Dendritic cell treated with granulocyte-macrophage colony-stimulating factor and Interleukin-4, amounts not matched to agents 40 ng/mL and 50 ng/mL, for 4 days (primary cell): ENCODE data around the gene FAM117B.

Experiments used
- H3K27ac Mint-ChIP-seq: one replicate; pipeline ENCODE4 v1.8.0; 2022; ENCODE audit warnings: mild to moderate bottlenecking, mixed read lengths
- H3K27me3 Mint-ChIP-seq: one replicate; pipeline ENCODE4 v1.8.0; 2022; ENCODE audit warnings: mild to moderate bottlenecking, mixed read lengths
- H3K36me3 Mint-ChIP-seq: one replicate; pipeline ENCODE4 v1.8.0; 2022; ENCODE audit warnings: low read depth, mixed read lengths
- H3K4me1 Mint-ChIP-seq: one replicate; pipeline ENCODE4 v1.8.0; 2022; ENCODE audit warnings: low read depth, mixed read lengths
- H3K4me3 Mint-ChIP-seq: one replicate; pipeline ENCODE4 v1.8.0; 2022; ENCODE audit warnings: mild to moderate bottlenecking, moderate library complexity, mixed read lengths
- H3K9me3 Mint-ChIP-seq: one replicate; pipeline ENCODE4 v1.8.0; 2022; ENCODE audit warnings: mixed read lengths
- intact Hi-C: fragments of 100-400 bp; cut with micrococcal nuclease; formaldehyde crosslinking; loops from one replicate; pipeline ENCODE4 v1.15.0; 2022

The FAM117B gene

DNA sequence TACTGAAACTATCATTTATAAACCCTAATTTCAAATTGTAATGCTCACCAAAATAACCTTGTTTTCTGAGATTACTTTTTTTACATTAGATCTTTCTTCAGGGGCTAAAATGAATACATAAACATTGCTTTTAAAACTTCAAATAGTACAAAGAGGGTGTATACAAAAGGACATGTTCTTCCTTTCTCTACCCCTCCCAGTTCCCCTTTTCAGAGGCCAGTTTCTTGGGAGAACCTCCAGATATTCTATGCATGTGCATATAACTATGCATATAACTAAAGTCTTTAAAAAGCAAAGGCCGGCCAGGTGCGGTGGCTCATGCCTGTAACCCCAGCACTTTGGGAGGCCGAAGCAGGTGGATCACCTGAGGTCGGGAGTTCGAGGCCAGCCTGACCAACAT, 10.6 kb upstream of the FAM117B start:
- H3K36me3 Mint-ChIP-seq, result no peaks in the 10 kb centered on the region

DNA sequence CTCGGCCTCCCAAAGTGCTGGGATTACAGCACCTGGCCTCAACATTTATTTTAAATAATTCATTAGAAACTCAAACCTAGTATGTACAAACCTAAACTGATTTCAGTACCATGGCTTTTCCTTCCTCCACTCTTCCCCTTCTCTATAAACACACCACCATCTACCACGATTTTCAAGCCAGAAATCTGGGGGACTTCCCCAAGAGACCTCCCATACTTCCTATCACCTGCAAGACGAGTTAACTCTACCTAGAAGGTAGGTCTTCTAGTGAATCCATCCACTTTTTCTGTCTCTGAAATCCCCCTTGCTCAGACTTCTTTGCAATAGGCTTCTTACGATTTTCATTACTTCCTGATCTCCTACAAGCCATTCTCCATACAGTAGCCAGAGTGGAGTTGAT, 7.7 kb upstream of the FAM117B start:
- Mint-ChIP-seq H3K36me3 (no peaks in the 10 kb centered on the region), H3K4me3 (no peak overlapping the region), H3K4me1 (peaks cover 23% of the 10 kb centered on the region), H3K9me3 (no peaks in the 10 kb centered on the region), H3K27me3 (no peaks in the 10 kb centered on the region), H3K27ac (no peak overlapping the region)
- intact Hi-C loops, result no loop called here

More for the DNA sequence above, 10.6 kb upstream of the FAM117B start:
- Mint-ChIP-seq H3K4me3 (peak overlapping the region; percentile 30), H3K27me3 (no peaks in the 10 kb centered on the region), H3K27ac (peak overlapping the region; percentile 91), H3K4me1 (peaks cover 23% of the 10 kb centered on the region), H3K9me3 (no peaks in the 10 kb centered on the region)
- intact Hi-C loops, result no loop called here

DNA sequence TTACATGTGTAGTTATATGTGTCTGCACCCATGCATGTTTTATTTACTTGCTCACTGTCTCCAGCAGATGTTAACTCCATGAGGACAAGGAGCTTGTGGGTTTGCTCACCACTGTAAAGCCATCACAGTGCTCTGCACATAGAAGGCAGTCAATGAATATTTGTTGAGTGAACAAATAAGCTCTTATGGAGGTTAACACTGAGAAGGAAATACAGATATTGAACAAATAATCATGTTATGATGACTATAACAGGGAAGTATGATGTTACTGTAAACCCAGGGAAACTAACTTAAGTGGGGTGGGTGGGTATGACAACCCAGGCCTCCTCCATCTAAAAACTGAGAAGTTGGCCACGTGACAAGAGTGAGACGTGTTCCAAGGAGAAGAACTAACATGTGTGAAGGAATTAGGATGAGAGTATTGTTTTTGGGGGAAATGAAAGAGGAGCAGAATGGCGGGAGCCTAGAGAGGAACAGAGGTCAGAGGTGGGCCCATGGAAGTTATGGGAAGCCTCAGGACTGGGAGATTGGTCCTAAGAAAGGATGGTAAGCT, 6.0 kb upstream of the FAM117B start:
- intact Hi-C loops, result no loop called here
- Mint-ChIP-seq H3K27me3 (no peaks in the 10 kb centered on the region), H3K36me3 (no peaks in the 10 kb centered on the region), H3K27ac (no peak overlapping the region), H3K4me1 (peaks cover 24% of the 10 kb centered on the region), H3K4me3 (no peak overlapping the region), H3K9me3 (no peaks in the 10 kb centered on the region)

DNA sequence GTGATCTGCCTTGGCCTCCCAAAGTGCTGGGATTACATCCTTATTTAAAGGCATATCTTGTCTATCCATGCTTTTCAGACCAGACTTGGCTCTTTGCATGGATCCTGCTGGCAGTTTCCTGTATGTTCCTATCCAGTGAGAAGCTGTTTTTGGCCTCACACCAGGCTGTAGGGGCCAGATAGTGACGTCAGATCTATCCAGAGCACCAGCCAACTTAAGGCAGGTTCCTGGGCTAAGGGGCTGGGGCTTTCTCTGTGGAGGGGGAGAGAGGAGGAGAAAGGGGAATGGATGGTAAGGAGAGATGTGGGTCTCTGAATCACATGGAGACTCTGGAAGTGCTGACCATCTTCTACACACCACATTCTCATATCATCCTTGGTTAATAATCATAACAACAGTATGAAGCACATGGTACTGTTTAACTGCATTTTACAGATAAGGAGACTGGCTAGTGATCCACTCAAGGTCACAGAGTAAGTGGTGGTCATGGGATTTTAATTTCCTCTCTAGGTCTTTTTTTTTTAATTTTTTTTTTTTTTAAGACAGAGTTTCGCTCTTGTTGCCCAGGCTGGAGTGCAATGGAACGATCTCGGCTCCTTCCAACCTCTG, 2.0 kb upstream of the FAM117B start:
- no peaks in the 10 kb centered on the region for H3K27me3 Mint-ChIP-seq
- no peak overlapping the region for H3K4me3 Mint-ChIP-seq
- H3K9me3 Mint-ChIP-seq, result no peaks in the 10 kb centered on the region
- H3K27ac Mint-ChIP-seq, result peak overlapping the region; percentile 33
- peaks cover 6% of the 10 kb centered on the region for H3K36me3 Mint-ChIP-seq
- H3K4me1 Mint-ChIP-seq, result peaks cover 23% of the 10 kb centered on the region
- intact Hi-C loops, result no loop called here

DNA sequence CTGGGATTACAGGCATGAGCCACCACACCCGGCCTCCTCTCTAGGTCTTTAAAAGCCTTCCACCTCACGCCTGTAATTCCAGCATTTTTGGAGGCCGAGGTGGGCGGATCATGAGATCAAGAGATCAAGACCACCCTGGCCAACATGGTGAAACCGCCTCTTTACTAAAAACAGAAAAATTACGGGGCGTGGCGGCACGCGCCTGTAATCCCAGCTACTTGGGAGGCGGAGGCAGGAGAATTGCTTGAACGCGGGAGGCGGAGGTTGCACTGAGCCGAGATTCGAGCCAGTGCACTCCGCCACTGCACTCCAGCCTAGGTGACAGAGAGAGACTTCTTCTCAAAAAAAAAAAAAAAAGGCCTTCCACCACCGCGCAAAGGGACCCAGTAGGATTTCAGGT, 1.3 kb upstream of the FAM117B start:
- intact Hi-C loops, result no loop called here
- Mint-ChIP-seq H3K27ac (no peak overlapping the region), H3K27me3 (no peaks in the 10 kb centered on the region), H3K9me3 (no peaks in the 10 kb centered on the region), H3K4me3 (no peak overlapping the region), H3K36me3 (peaks cover 6% of the 10 kb centered on the region), H3K4me1 (peaks cover 29% of the 10 kb centered on the region)

DNA sequence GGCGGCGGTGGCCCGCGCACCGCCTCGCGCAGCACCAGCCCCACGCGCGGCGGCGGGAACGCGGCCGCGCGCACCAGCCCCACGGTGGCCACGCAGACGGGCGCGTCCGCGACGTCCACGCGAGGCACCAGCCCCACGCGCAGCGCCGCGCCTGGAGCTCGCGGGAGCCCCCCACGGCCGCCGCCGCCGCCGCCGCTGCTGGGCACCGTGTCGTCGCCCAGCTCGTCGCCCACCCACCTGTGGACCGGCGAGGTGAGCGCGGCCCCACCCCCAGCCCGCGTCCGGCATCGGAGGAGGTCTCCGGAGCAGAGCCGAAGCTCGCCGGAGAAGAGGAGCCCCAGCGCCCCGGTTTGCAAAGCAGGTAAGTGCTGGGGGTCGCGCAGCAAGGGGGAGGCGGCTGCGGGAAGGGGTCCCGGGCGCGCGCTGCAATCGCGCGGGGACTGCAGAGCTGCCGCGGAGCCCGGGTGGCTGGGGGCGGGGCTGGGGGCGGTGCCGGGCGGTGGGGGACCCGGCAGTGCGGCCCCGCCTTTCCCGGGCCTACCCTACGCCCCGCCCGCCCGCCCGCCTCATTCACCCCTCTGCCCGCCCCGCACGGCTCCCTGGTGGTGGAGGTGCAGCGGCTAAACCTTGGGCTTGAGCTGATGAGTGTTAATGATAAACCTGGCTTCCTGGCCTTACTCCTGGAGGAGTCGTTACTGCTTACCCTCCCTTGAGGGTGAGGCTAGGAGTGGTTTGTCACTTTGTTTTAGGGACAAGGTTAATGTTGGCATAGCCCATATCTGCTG, 851 bp downstream of the FAM117B start:
- peaks cover 29% of the 10 kb centered on the region for H3K4me1 Mint-ChIP-seq
- intact Hi-C loops, result no loop called here

DNA sequence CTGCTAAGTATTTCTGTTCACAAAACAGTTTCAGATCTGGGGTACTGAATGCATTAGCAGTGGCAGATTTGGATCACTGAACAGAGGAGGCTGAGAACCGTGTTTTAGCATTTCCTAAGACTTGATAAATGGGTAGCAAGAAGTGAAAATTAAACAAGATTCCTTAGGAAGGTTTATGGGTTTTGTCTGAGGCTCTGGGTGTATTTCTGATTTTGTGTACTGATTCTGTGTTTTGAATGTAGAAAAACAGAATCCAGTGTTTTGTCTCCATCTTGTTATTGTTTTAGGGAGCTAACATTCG, 1.4 kb downstream of the FAM117B start:
- Mint-ChIP-seq H3K4me1 (peaks cover 32% of the 10 kb centered on the region), H3K27ac (peak overlapping the region; percentile 94), H3K36me3 (peaks cover 6% of the 10 kb centered on the region), H3K4me3 (peak overlapping the region; percentile 76), H3K27me3 (no peaks in the 10 kb centered on the region), H3K9me3 (no peaks in the 10 kb centered on the region)
- intact Hi-C loops, result no loop called here

More for the DNA sequence above, 851 bp downstream of the FAM117B start:
- Mint-ChIP-seq H3K27me3 (no peaks in the 10 kb centered on the region), H3K9me3 (no peaks in the 10 kb centered on the region), H3K4me3 (peak overlapping the region; percentile 92), H3K36me3 (peaks cover 6% of the 10 kb centered on the region), H3K27ac (peak overlapping the region; percentile 94)

DNA sequence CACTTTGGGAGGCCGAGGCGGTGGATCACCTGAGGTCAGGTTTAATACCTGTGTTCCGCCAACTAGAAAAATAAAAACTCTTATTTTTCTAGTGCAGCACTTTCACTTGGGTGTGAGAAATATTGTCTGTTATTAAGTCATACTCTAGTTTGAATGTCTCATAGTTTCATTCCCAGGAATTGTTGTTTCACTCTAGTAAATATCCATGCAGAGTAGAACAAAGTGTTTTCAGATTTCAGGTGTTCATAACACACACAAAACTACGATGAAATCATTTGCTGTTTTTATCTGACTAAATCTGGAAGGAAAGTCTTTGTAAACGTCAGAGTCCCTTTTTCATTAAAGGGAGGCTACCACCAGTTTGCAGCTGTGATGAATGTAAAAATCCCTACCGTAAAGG, 4.0 kb downstream of the FAM117B start:
- no peaks in the 10 kb centered on the region for H3K27me3 Mint-ChIP-seq
- peaks cover 6% of the 10 kb centered on the region for H3K36me3 Mint-ChIP-seq
- H3K4me1 Mint-ChIP-seq, result peaks cover 28% of the 10 kb centered on the region
- H3K9me3 Mint-ChIP-seq, result no peaks in the 10 kb centered on the region
- no peak overlapping the region for H3K27ac Mint-ChIP-seq
- no peak overlapping the region for H3K4me3 Mint-ChIP-seq
- intact Hi-C loops, result no loop called here

DNA sequence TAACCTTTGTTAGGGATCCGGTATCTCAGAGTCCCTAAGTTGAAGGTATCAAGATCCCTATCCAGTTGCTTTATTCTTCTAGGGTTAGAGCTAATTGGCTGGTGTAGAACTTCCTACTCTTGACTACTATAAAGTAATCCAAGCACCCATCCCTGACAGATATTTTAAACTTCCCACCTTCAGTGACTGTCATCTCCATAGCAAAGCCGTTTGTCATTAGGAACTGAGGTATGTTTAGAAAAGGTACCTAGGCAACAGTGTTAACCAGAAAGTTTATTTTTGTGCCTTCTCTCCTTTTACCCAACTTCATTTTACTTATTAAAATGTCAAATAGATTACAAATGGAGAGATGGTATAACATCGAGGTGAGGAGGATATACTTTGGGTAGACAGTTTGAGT, 4.5 kb downstream of the FAM117B start:
- Mint-ChIP-seq H3K4me1 (peaks cover 24% of the 10 kb centered on the region), H3K9me3 (no peaks in the 10 kb centered on the region), H3K27ac (no peak overlapping the region), H3K27me3 (no peaks in the 10 kb centered on the region), H3K36me3 (peaks cover 6% of the 10 kb centered on the region), H3K4me3 (no peak overlapping the region)
- intact Hi-C loops, result no loop called here

DNA sequence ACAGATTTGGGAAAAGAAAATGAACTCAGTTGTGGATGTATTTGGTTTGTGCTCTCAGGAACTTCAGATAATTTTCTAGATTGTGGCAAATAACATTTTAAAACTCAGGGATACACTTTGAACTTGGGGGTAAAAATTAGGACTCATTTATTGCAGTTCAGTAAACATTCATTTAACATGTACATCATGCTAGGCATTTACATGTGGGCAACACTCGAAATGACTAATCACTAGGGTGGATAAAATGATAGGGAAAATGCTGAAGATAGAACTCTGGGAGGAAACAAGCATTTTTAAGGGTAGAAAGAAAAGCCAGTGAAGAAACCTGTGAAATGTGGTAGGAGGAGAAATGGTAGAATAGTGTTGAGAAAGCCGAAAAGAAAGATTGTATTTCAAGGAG, 7.8 kb downstream of the FAM117B start:
- Mint-ChIP-seq H3K36me3 (no peaks in the 10 kb centered on the region), H3K27me3 (no peaks in the 10 kb centered on the region), H3K4me3 (no peak overlapping the region), H3K9me3 (no peaks in the 10 kb centered on the region), H3K4me1 (peaks cover 23% of the 10 kb centered on the region), H3K27ac (no peak overlapping the region)
- intact Hi-C loops, result no loop called here

DNA sequence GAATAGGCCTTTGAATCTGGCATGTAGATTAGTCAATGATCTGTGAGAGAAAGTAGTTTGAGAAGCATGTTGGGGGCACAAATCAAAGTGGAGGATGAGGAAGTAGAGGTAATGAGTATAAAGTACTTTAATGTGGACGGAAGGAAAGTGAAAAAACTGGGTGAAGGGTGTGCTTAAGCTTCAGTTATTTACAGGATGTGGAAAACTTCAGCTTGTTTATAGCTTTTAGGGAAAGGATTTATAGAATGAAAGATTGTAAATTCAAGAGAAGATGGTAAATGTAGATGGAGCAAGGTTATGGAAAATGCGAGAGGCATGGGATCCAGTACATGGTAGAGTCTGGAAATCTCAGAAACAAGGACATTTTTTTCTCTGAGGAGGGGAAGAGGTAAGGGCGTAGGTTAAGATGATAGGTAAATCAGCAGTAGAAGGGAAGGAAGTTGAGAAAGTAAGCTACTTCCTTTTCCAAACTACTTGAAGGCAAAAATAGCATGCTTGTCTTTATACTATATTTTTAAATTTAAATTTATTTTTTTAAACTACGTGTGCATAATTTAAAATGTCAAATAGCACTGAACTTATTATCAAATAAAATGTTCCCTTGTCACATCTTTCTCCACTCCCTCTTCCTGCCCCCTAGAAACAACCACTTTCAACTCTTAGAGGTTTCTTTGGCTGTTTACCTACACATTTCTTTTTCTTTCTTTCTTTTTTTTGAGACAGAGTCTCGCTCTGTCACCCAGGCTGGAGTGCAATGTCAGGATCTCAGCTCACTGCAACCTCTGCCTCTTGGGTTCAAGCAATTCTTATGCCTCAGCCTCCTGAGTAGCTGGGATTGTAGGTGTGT, 8.5 kb downstream of the FAM117B start:
- H3K36me3 Mint-ChIP-seq, result no peaks in the 10 kb centered on the region
- H3K27me3 Mint-ChIP-seq, result no peaks in the 10 kb centered on the region
- intact Hi-C loops, result no loop called here
- no peak overlapping the region for H3K4me3 Mint-ChIP-seq
- no peaks in the 10 kb centered on the region for H3K9me3 Mint-ChIP-seq
- peaks cover 23% of the 10 kb centered on the region for H3K4me1 Mint-ChIP-seq
- H3K27ac Mint-ChIP-seq, result peak overlapping the region; percentile 28

DNA sequence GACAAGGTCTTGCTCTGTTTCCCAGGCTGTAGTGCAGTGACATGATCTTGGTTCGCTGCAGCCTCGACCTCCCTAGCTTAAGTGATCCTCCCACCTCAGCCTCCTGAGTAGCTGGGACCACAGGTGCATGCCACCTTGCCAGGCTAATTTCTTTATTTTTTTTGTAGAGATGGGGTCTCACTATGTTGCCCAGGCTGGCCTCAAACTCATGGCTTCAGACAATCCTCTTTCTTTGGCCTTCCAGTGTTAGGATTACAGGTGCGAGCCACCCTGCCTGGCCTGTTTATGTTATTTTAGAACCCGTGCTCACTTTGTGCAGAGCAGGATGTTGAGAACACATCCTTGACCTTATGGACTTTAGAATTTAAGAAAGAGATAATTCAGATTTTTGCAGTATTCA, 17.4 kb downstream of the FAM117B start:
- H3K4me1 Mint-ChIP-seq, result peaks cover 37% of the 10 kb centered on the region
- H3K9me3 Mint-ChIP-seq, result no peaks in the 10 kb centered on the region
- H3K36me3 Mint-ChIP-seq, result peaks cover 6% of the 10 kb centered on the region
- H3K27ac Mint-ChIP-seq, result no peak overlapping the region
- H3K27me3 Mint-ChIP-seq, result no peaks in the 10 kb centered on the region
- H3K4me3 Mint-ChIP-seq, result no peak overlapping the region
- intact Hi-C loops, result no loop called here

DNA sequence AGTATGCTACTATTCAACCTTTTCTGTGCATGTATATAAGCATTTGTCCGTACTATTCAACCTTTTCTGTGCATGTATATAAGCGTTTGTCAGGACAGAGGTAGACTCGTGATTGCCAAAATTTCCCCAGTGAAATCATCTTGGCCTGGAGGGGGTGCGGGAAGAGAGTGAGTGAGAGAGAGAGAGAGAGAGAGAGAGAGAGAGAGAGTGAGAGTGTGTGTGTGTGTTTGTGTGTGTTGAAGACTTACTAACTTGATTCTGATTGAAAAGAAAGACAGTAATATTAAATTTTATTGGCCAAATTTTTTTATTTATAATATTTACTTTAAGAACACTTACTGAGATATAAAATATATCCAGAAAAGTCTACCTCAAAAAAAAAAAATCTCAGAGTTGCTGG, 19.1 kb downstream of the FAM117B start:
- Mint-ChIP-seq H3K4me1 (peaks cover 28% of the 10 kb centered on the region), H3K9me3 (no peaks in the 10 kb centered on the region), H3K4me3 (no peak overlapping the region), H3K27me3 (no peaks in the 10 kb centered on the region), H3K36me3 (peaks cover 6% of the 10 kb centered on the region), H3K27ac (no peak overlapping the region)
- intact Hi-C loops, result no loop called here

DNA sequence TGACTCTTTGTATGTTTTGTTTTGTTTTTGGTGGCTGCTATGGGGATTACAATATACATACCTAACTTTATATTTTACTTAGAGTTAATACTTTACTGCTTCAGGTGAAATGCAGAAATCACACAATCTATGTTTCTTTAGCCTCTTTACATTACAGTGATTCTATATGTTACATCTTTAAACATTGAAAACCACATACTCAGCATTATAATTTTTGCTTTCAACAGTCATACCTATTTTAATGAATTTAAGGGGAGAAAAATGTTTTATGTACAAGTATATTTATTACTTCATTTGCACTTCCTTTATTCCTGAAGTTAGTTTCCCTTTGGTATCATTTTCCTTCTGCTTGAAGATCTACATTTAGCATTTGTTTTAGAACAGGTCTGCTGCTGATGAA, 23.1 kb downstream of the FAM117B start:
- H3K27me3 Mint-ChIP-seq, result no peaks in the 10 kb centered on the region
- no peak overlapping the region for H3K4me3 Mint-ChIP-seq
- H3K27ac Mint-ChIP-seq, result no peak overlapping the region
- no peaks in the 10 kb centered on the region for H3K36me3 Mint-ChIP-seq
- H3K9me3 Mint-ChIP-seq, result no peaks in the 10 kb centered on the region
- intact Hi-C loops, result no loop called here
- peaks cover 34% of the 10 kb centered on the region for H3K4me1 Mint-ChIP-seq
